Stomach smooth muscle (tissue), 2 donors: Measurements from ENCODE around the gene TMEM233.
"Not testable (repeated sequence)": the region's sequence is repeated elsewhere in the genome, so short reads cannot be mapped to it uniquely, and the experiment has no call there.

Experiments used
- H3K27ac ChIP-seq: one replicate; pipeline ENCODE4 v1.7.0; 2013; ENCODE audit warnings: mild to moderate bottlenecking, low read length, inconsistent platforms
- H3K27me3 ChIP-seq, 2 donors: one replicate each; pipeline ENCODE4 v1.7.0; 2013; ENCODE audit warnings: low read length in 2 of 2; ENCODE audit not compliant: insufficient read depth in 2 of 2, control insufficient read depth in 1 of 2
- H3K36me3 ChIP-seq, 2 donors: one replicate each; pipeline ENCODE4 v1.7.0; 2013; ENCODE audit warnings: low read length in 2 of 2; ENCODE audit not compliant: control insufficient read depth in 2 of 2, insufficient read depth in 2 of 2
- H3K4me1 ChIP-seq: one replicate; pipeline ENCODE4 v1.7.0; 2013; ENCODE audit warnings: low read length; ENCODE audit not compliant: control insufficient read depth, insufficient read depth
- H3K4me3 ChIP-seq, 2 donors: one replicate each; pipeline ENCODE4 v1.7.0; 2013; ENCODE audit warnings: low read length in 2 of 2
- H3K9ac ChIP-seq, 2 donors: one replicate each; pipeline ENCODE4 v1.7.0; 2013; ENCODE audit warnings: low read length in 2 of 2, mild to moderate bottlenecking in 1 of 2
- H3K9me3 ChIP-seq, 2 donors: one replicate each; pipeline ENCODE4 v1.7.0; 2013; ENCODE audit warnings: low read length in 2 of 2; ENCODE audit not compliant: control insufficient read depth in 2 of 2
- donor health status: healthy.
- donor health status: Pancreatic carcinoma.

TMEM233 gene

DNA sequence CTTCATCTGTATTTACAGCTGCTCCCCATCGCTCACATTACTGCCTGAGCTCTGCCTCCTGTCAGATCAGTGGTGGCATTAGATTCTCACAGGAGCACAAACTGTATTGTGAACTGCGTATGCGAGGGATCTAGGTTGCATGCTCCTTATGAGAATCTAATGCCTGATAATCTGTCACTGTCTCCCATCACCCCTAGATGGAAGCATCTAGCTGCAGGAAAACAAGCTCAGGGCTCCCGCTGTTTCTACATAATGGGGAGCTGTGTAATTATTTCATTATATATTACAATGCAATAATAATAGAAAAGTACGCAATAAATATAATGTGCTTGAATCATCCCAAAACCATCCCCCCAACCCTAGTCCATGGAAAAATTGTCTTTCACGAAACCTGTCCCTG, 64.6 kb downstream of the TMEM233 start:
- H3K27me3 ChIP-seq, H3K27ac ChIP-seq, H3K36me3 ChIP-seq, H3K4me1 ChIP-seq, H3K9ac ChIP-seq, H3K9me3 ChIP-seq, H3K4me3 ChIP-seq: not testable (repeated sequence)

DNA sequence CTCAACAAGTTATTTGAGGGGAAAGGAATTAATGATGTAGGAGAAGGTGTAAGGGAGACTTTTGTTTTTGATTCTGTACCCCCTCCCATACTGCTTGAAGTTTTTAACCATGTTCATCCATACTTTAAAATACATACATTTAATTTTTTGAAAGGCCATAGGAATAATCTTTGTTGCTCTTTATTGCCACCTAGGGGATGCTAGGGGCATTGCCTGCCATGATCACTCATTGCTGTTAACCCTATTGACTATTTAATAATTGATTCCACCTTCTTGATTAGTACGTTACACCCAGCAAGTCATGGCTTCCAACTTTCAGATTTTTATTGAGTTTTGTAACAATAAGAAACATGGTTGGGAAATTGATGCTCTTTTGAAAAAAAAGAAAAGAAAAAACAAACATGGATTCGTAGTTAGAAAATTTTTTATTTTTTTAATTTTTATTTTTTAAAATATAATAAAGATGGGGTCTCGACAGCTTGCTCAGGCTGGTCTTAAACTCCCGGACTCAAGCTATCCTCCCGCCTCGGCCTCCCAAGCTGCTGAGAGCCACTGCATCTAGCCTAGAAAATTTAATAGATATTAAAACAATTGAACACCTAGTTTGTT, 65.8 kb downstream of the TMEM233 start:
- Histone ChIP-seq H3K4me3 (no peak overlapping the region), H3K9ac (no peak overlapping the region), H3K9me3 (peaks cover 0 to 2% of the 10 kb centered on the region in 2 donors), H3K36me3 (no peaks in the 10 kb centered on the region), H3K27me3 (no peaks in the 10 kb centered on the region), H3K4me1 (no peaks in the 10 kb centered on the region), H3K27ac (no peak overlapping the region)

DNA sequence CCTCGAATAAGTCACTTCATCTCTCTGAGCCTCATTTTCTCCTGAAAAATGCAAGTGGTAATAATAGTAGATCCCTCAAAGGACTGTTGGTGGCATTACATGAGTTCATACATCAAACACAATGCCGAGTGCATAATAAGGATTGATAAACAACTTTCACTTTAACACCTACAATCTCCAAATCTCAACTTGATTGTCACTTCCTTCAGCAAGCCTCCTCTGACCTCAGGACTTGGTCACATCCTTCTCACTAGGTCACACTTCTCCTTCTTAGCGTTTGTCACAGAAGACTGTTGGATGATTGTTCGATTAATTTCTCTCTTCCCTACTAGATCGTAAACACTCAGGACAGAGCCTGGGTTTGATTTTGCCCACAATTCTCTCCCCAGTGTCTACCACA, 66.5 kb downstream of the TMEM233 start:
- Histone ChIP-seq H3K9ac (no peak overlapping the region), H3K36me3 (no peaks in the 10 kb centered on the region), H3K9me3 (no peaks in the 10 kb centered on the region), H3K4me3 (no peak overlapping the region), H3K27ac (no peak overlapping the region), H3K27me3 (no peaks in the 10 kb centered on the region), H3K4me1 (no peaks in the 10 kb centered on the region)

DNA sequence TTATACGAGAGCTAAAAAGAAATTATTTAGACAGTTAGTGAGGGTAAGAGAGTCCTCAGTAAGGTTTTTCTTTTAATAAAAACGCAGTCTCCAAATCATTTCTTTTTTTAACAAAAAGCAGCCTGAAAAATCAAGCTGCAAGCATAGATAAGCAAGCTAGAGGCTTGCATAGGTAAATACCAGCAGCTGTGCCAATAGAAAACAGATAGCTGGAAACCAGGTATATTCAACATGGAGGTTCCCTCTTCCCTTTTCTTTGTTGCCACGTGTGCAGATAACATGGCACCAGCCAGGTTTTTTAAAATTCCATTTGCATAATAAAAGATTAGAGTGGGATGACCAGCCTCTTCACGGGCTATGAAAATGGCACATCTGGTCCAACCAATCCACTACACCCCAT, 68.3 kb downstream of the TMEM233 start:
- H3K36me3 ChIP-seq, result no peaks in the 10 kb centered on the region
- H3K9me3 ChIP-seq, result no peaks in the 10 kb centered on the region
- H3K4me3 ChIP-seq, result no peak overlapping the region
- no peak overlapping the region for H3K27ac ChIP-seq
- H3K9ac ChIP-seq, result no peak overlapping the region
- H3K27me3 ChIP-seq, result no peaks in the 10 kb centered on the region
- H3K4me1 ChIP-seq, result no peaks in the 10 kb centered on the region

DNA sequence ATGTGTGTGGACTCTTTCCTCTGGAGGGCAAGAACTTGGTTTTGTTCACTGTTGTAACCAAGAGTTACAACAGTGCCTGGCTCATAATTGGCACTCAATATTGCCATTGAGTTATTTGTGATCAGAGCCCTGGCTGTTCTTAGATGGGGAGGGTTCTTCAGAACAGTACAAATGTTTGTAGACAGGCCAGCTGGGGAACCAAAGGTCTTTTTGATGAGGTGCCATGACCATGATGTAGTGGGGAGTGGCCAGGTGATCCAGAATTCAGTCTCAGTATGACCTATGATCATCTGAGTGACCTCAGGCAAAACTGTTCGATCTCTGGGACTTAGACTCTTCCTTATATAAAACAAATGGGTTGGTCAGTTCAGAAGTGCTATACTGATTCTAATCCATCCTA, 71.1 kb downstream of the TMEM233 start:
- H3K4me3 ChIP-seq, result no peak overlapping the region
- no peak overlapping the region for H3K9ac ChIP-seq
- H3K9me3 ChIP-seq, result no peaks in the 10 kb centered on the region
- no peaks in the 10 kb centered on the region for H3K4me1 ChIP-seq
- no peaks in the 10 kb centered on the region for H3K36me3 ChIP-seq
- no peaks in the 10 kb centered on the region for H3K27me3 ChIP-seq
- no peak overlapping the region for H3K27ac ChIP-seq

DNA sequence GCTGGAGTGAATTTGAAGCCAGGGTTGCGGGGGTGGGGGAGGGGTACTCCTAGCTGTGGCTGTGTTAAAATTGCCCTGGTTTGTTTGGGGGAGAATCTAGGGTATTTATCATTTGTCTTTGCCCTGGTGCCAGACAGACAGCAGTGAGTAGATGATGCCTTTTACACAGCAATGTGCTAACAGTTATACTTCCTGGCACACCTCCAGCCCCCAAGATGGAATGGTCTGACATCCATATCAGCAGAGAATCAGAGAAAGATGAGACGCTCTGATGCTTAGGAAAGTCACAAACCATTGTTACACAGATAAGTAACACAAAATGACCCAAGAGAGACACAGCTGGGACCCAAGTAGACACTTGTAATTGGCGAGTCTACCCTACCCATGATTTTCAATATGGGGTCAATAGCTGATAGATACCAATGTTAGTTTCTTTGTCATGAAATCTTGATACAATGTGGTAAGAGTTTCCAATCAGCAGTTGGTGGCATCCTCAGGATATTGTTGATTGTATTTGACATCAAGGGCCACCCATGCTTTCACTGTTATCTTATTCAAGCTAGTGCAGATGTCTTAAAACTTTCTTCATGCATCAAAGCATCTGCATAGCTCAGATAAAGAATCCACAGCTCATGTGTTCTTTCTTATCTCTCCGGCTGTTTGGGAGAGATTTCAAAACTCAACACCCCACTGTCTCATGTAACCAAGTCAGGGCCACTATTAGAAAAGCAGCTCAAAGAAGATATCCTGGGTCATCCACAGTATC, 71.8 kb downstream of the TMEM233 start:
- Histone ChIP-seq H3K9me3 (no peaks in the 10 kb centered on the region), H3K4me1 (no peaks in the 10 kb centered on the region), H3K36me3 (peaks cover 2 to 3% of the 10 kb centered on the region in 2 donors), H3K27me3 (no peaks in the 10 kb centered on the region), H3K9ac (no peak overlapping the region), H3K27ac (no peak overlapping the region), H3K4me3 (no peak overlapping the region)

DNA sequence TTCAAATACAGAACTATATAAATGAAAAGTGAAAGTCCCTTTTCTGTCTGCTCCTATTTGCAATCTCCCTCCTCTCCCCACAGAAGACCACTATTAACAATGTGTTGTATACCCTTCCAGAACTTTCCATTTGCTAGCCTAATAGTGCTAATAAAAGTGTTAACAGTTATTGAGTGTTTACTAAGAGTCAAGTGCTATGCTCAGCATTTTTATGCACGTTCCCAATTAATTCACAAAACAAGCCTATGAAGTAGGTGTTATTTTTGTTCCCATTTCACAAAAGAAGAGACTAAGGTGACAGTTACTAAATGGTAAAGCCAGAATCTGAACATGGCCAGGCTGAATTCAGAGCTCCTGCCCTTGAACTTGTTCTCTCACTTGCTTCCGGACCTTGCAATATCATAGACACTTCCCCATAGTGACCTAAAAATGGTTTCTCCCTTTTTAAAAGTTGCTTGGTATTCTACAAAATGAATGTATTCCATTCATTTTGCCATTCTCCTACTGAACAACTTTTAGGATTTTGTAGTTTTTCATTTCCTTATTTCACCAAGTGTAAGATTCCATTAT, 72.7 kb downstream of the TMEM233 start:
- Histone ChIP-seq H3K36me3 (peaks cover 2 to 5% of the 10 kb centered on the region in 2 donors), H3K4me1 (no peaks in the 10 kb centered on the region), H3K27me3 (no peaks in the 10 kb centered on the region), H3K4me3 (no peak overlapping the region), H3K9ac (no peak overlapping the region), H3K9me3 (no peaks in the 10 kb centered on the region), H3K27ac (no peak overlapping the region)

DNA sequence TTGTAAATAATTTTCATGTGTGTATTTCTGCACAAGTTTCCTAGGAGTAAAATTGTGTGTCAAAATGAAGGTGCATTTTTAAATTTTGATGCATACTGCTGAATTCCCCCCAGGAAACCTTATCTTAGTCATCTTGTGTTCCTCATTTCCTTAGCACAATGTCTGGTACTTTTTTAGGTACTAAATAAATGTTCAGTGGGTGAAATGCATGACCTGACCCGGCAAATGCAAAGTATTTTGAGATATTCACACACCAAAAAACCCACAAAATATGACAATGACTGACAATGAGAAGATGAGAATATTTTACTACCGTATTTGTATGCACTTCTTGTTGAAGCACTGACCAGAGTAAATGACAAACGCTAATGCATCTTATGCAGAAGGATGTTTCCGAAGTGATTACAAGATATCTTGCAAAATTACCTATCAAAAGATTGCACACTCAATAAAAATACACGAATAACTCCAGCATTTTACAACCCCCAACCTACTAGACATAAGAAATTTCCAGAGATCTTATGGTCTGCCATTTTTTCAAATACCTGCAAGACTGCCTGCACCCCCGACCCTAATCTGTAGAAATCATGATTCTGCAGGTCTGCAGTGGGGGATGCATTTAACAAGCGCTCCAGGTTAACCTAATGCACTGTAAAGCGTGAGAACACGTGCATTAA, 73.5 kb downstream of the TMEM233 start:
- no peaks in the 10 kb centered on the region for H3K4me1 ChIP-seq
- H3K27me3 ChIP-seq, result no peaks in the 10 kb centered on the region
- no peak overlapping the region for H3K27ac ChIP-seq
- no peaks in the 10 kb centered on the region for H3K9me3 ChIP-seq
- H3K4me3 ChIP-seq, result peak overlapping the region; percentile 78 to 95
- peak overlapping the region; percentile 43 to 59 for H3K9ac ChIP-seq
- H3K36me3 ChIP-seq, result peaks cover 5 to 6% of the 10 kb centered on the region in 2 donors

DNA sequence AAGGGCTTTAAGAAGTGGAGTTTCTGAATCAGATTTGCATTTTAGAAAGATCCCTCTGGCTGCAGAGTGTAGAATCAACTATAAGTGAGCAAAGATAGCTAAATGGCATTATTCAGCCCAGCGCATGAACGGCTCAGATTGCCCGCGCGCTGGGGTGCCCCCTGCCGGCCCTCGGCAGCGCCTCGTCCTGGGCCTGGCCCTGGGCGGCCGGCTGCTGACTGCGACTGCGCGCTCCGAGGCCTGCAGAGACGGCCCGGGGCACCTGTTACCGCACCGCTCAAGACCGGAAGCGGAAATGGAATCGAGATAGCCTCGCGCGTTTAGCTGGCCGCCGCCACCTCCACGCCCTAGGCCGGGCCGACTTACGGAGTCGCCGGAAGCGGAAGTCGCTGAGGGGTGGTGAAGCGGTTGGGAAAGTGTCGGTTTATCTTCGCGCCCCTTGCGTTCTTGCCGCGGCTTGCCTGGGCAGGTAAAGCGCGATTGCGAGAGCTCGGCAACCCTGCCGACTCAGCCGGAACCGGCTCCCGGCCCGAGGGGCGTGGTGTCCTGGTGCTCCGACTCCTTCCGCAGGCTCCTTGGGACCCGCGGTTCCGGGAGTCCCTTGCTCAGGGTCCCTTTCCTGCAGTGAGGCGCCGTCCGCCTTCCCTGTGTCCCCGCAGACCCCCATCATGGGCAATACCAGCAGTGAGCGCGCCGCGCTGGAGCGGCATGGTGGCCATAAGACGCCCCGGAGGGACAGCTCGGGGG, 74.2 kb downstream of the TMEM233 start, which contains the start of gene PRKAB1:
Gene PRKAB1, plus strand, starts transcription at position 557 of the 747 bp plus-strand sequence. Its CDS starts 112 bp downstream, at position 669.
- Histone ChIP-seq H3K9ac (peak within 1 kb of the TSS; percentile 89 to 96), H3K27ac (peak within 1 kb of the TSS; percentile 77), H3K36me3 (peaks cover 5 to 12% of the 10 kb centered on the region in 2 donors), H3K4me1 (no peaks in the 10 kb centered on the region), H3K27me3 (no peaks in the 10 kb centered on the region), H3K4me3 (peak within 1 kb of the TSS; percentile 87 to 95), H3K9me3 (no peaks in the 10 kb centered on the region)

DNA sequence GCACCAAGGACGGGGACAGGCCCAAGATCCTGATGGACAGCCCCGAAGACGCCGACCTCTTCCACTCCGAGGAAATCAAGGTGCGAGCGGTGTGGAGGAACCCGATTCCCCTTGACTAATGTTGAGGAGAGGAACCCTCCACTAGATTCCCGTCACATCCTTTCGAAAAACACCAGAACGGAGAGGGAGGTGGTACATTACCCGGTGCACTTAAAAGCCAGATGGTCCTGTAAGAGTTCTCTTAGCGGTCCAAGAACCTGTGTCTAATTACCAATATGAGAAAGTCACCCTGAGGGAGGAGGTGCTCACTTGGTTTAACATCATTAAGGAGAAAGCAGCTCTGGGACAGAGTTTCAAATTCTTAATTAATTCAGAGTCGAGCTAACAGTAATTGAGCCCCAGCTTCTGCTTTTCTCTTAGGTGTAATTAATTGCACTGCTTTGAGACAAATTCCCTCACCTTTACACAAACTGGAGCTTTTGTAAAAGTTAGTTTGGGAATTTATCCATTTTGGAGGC, 74.8 kb downstream of the TMEM233 start:
- Histone ChIP-seq H3K9me3 (no peaks in the 10 kb centered on the region), H3K27me3 (no peaks in the 10 kb centered on the region), H3K4me3 (peak overlapping the region; percentile 87 to 95), H3K27ac (peak overlapping the region; percentile 77), H3K9ac (peak overlapping the region; percentile 89 to 96), H3K36me3 (peaks cover 5 to 18% of the 10 kb centered on the region in 2 donors), H3K4me1 (no peaks in the 10 kb centered on the region)
